Measurements from ENCODE around the gene DDX39A.
A peak's percentile ranks its signal among the peaks of the same experiment; 100 is the strongest.
"Not testable (repeated sequence)": the region's sequence is repeated elsewhere in the genome, so short reads cannot be mapped to it uniquely, and the experiment has no call there.

DDX39A gene

GRCh38 chr19:14385492-14385891 lies 33.6 kb downstream of the DDX39A start:
- DNase-seq (ENCODE audit: low spot score): no peak

DNA sequence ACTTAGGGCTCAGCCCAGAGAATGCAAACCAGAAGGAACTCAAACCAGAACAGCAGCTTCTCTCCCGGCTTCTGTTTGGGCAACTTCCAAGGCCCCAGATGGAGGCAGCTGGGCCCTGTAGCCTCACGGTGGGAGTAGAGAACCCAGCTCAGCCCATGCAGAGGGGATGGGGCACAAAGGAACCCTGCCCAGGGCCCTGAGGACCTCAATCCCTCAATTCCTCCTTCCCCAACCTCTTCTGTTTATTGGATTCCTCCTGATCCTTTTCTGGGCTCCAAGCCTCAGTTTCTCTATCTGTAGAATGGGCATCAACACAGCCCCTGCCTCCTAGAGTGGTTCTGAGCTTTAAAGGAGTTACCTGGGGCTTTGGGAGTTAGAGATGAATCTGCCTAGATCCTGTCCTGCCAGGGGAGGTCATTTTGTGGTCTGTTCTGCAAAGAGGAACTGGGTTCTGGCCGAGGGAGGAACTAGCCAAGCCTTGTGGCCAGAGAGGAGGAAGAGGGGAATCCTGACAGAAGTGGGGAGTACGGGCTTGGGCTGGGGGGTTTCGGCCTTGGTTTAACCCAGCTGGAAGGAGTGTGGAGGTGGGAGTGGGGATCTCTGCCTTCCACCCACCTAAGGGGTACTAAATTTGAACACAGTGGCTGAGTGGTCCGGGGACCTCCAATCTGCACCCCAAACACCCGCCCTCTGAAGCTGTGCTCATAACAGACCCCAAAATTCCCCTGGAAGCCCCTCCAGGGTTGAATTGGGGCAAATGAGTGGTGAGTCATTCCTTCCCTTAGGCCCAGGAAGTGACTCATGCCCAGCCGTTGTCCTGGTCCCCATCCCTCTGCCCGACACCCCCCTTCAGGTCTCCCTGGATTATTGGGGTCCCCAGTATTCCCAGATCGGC lies 35.2 kb downstream of the DDX39A start:
- peak; percentile 54 for DNase-seq (ENCODE audit: low spot score)

GRCh38 chr19:14381689-14382474 lies 37.3 kb downstream of the DDX39A start:
- no peak for DNase-seq (ENCODE audit: low spot score)

DNA sequence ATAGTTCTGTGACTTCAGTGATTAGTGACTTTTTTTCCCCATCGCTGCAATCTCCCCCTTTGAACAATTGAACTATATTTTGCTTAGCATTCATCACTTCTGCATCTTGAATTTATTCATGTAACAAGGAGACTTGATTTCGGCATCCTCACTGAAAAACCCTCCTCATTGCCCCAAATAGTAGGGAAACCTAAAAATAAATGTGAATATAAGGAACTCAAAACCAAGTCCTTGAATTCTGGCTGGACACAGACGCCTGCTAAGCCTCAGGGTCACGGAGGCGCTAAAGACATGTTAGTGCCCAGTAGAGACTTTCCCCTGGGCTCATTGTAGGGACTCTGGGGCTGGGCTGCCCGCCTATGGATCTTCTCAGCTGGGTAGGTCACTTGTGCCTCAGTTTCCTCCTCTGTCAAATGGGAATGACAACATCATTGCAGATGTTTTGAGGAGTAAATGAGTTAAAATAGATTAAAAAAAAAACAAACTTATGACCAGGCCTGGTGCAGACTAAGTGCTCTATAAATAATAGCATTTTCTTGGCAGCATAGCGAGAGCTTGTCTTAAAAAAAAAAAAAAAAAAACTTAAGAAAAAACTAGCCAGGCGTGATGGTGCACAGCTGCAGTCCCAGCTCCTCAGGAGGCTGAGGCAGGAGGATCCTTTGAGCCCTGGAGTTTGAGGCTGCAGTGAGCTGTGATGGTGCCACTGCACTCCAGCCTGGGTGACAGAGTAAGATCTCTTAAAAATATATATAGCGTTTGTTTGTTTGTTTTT lies 39.7 kb downstream of the DDX39A start:
- no peak for DNase-seq (ENCODE audit: low spot score)

DNA sequence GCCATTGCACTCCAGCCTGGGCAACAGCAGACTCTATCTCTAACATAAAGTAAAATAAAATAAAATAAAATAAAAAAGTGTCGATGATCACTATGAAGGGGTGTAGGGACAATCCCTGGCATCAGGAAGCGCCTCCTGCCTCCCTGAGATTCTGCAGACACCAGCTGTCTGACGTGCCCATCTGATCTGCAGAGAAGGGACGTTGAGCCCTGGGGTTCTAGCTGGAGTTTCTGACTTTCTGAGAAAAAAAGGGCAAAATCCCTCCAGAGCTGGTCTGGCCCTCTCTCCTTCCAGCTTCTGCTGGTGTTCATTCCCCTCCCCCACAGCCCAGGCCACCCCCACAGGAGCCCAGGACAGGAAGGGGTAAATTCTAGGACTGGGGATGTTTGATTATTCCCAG lies 40.3 kb downstream of the DDX39A start:
- no peak for DNase-seq (ENCODE audit: low spot score)

DNA sequence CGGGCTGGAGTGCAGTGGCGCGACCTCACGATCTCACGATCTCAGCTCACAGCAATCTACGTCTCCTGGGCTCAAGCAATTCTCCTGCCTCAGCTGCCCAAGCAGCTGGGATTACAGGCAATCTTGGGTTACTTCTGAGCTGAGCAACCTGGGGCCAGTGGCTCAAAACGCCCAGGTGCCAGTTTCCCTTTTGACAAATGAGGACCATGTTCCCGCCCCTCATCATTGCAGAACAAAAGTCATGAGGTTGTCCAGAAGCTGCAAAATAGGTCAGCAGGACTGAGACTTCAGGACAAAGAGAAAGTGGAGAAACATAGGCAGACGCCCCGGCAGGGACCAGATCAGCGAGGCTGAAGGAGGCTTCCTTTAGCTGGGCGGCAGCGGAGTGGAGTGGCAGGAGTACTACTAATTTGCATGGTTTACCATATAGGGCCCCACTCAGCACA lies 41.2 kb downstream of the DDX39A start:
- DNase-seq (ENCODE audit: low spot score): no peak

GRCh38 chr19:14375582-14376291 lies 43.4 kb downstream of the DDX39A start:
- DNase-seq (ENCODE audit: low spot score): no peak

DNA sequence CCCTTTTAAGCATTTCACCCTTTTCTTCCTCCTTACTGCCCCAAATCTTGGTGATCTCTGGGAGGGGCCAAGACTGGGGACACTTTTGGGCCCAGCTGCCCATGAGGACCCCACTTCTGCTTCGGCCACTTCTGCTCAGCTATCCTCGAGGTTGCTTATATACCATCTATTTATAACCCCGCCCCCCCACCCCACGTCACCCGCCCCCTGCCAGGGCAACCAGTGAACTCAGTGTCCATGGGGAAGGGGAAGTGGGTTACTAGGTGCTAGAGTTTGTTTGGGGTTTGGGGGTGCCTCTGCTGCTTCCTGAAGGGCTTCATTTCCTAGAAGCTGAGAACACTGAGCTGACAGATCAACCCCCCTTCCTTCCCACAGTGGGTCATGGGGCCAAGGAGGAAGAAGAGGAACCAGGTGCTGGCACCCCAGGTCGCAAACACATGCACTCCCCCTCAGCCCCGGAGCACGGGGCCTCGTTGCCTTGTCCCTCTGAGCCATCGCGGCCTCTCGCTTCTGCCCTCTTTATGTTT lies 44.0 kb downstream of the DDX39A start:
- DNase-seq (ENCODE audit: low spot score): peak; percentile 65

- not testable (repeated sequence) for DNase-seq (ENCODE audit: low spot score)
Observed at GRCh38 chr19:14374313-14374712, 44.8 kb downstream of the DDX39A start.

- DNase-seq (ENCODE audit: low spot score): not testable (repeated sequence)
Observed at GRCh38 chr19:14372384-14373077, 46.6 kb downstream of the DDX39A start.

DNA sequence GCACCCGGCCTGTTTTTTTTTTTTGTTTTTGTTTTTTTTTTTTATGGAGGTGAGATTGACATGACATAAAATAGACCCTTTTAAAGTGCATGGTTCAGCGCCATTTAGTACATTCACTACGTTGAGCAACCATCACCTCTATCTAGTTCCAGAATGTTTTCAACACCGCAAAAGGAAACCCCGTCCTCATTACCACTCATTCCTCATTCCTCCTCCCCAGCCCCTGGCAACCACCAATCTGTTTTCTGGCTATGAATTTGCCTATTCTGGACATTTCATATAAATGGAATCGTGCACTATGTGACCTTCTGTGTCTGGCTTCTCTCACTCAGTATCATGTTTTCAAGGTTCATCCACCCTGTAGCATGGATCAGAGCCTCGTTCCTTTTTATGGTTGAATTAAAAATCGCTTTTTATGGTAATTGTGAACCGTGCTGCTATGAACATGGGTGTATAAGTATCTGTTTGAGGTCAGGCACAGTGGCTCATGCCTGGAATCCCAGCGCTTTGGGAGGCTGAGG lies 47.8 kb downstream of the DDX39A start:
- DNase-seq (ENCODE audit: low spot score): no peak

DNA sequence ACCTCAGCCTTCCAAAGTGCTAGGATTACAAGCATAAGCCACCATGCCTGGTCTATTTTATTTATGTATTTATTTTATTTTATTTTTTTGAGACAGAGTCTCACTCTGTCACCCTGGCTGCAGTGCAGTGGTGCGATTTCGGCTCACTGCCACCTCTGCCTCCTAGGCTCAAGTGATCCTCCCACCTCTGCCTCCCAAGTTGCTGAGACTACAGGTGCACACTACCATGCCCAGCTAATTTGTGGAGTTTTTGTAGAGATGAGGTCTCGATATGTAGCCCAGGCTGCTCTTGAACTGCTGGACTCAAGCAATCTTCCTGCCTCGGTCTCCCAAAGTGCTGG lies 48.2 kb downstream of the DDX39A start:
- no peak for DNase-seq (ENCODE audit: low spot score)

DNA sequence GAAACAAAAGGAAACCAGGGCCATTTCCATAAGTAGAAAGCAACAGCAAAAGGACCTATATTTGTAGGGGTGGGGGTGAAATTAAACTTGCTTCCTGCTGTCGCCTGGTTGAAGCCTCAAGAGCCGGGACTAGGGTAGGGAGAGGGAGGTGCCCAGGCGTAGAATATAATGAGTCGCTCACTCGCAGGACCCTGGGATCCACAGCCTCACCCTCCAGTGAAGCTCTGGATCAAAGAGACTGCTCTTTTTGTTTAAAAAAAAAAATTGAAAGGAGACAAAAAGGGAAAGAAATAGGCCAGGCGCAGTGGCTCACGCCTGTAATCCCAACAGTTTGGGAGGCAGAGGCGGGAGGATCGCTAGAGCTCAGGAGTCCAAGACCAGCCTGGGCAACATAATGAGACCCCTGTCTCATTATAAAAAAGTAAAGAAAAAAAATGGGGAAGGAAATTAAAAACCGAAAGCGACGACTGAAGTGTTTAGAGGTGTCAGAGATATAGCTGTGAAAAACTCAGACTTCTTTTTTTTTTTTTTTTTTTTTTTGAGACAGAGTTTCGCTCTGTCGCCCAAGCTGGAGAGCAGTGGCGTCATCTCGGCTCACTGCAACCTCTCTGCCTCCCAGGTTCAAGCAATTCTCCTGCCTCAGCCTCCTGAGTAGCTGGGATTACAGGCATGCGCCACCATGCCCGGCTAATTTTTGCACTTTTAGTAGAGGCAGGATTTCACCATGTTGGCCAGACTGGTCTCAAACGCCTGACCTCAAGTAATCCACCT lies 48.8 kb downstream of the DDX39A start:
- no peak for DNase-seq (ENCODE audit: low spot score)

DNA sequence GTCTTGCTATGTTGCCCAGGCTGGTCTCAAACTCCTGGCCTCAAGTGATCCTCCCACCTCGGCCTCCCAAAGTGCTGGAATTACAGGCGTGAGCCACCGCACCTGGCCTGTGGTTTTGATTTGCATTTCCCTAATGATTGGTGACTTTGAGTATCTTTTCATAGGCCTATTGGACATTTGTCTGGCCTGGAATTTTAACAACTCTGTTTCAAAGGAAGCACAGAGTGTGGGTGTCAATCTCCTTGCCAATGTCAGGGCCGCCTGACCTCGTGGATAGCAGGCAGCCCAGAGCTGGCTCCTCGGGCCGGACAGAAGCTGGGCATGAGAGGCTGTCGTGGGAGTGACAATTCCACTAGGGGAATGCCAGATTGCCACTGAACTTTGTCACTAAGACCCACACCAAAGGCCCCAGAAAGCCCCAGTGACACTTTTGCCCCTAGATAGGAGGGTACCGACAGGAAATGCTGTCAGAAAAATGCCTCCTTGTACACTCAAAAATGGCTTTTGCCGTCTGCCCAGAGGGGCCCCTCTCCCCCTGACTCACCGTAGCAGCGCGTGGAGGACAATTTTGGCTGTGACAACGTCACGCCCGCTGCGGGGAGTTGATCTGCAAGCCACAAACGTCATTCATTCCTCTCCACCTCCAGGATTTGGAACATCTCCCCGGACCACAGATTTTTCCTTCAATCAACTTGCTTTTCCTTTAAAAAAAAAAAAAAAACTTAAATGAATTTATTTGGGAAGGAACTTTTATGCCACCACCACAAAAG lies 49.6 kb downstream of the DDX39A start:
- no peak for DNase-seq (ENCODE audit: low spot score)

DNA sequence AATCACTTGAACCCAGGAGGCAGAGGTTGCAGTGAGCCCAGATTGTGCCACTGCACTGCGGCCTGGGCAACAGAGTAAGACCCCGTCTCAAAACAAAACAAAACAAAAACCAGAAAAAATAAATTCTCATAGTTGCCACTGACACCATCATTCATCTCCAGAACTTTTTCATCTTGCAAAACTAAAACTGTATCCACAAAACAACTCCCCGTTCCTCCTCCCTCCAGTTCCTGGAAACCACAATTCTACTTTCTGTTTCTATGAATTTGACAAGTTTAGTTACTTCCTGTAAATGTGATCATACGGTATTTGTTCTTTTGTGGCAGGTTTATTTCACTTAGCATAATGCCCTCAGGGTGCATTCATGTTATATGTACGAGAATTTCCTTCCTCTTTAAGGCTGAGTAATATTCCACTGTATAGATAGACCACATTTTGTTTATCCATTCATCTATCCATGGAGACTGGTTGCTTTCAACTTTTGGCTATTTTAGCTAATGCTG lies 51.1 kb downstream of the DDX39A start:
- no peak for DNase-seq (ENCODE audit: low spot score)

DNA sequence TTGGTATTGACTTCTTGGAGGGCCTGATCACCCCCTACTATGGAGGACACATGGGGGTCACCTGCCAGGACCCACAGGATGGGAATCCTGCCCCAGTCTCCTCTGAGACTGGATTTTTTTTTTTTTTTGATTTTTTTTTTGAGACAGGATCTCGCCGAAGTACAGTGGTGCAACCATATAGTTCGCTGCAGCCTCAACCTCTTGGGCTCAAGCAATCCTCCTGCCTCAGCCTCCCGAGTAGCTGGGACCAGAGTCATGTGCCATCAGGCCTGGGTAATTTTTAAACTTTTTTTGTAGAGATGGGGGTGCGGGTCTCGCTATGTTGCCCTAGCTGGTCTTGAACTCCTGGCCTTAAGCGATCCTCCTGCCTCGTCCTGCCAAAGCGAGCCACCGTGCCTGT lies 52.1 kb downstream of the DDX39A start:
- DNase-seq (ENCODE audit: low spot score): no peak

DNA sequence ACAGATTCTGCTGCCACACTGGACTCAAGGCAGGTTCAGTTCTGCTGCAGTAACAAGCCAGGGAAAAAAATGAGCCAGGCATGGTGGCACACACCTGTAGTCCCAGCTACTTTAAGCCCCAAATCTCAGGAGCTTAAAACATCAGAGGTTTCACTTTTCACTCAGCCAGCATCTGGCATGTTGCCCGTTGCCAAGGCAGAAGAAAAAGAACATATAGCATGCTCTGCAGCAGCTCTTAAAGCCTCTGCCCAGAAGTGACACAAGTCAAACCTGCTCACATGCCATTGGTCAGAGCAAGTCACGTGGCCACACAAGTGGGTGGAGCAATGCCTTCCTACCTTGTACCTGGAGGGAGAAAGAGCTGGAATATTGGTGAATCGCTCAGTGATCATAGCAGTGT lies 52.6 kb downstream of the DDX39A start:
- no peak for DNase-seq (ENCODE audit: low spot score)

- not testable (repeated sequence) for DNase-seq (ENCODE audit: low spot score)
Observed at GRCh38 chr19:14364098-14364443, 55.1 kb downstream of the DDX39A start.

All from pons (tissue), 1 donor.